Gastroesophageal sphincter (tissue), 4 donors: ENCODE data around the gene HSD11B1. TPM values are rescaled to one million over a fixed set of nuclear protein-coding genes. Genes with fewer than 3 reads are reported as not detected.

Source experiments
- ATAC-seq: fragments of 150-250 bp; one replicate; pipeline ENCODE4 v1.9.1; 2016; ENCODE audit warnings: mild to moderate bottlenecking, moderate library complexity
- H3K27ac ChIP-seq, 4 donors: fragments of 200-600 bp; sonication (generic) in 3 of 4; 1 replicate in 3 of 4; 2 replicates in 1 of 4; pipeline ENCODE4 v1.5.1; 2016 to 2019
- H3K27me3 ChIP-seq: fragments of 200-600 bp; sonication (generic); one replicate; pipeline ENCODE4 v1.5.1; 2019
- H3K36me3 ChIP-seq, 2 donors: fragments of 200-600 bp; sonication (generic); one replicate each; pipeline ENCODE4 v1.5.1; 2019; ENCODE audit warnings: control low read depth in 1 of 2
- H3K4me1 ChIP-seq, 3 donors: fragments of 200-600 bp; sonication (generic); 1 replicate in 2 of 3; 2 replicates in 1 of 3; pipeline ENCODE4 v1.5.1; 2016 to 2019; ENCODE audit warnings: control low read depth in 2 of 3
- H3K4me3 ChIP-seq, 2 donors: fragments of 200-600 bp; sonication (generic); one replicate each; pipeline ENCODE4 v1.5.1; 2019; ENCODE audit warnings: mild to moderate bottlenecking in 1 of 2, moderate library complexity in 1 of 2
- H3K9me3 ChIP-seq, 3 donors: fragments of 200-600 bp; sonication (generic); one replicate each; pipeline ENCODE4 v1.5.1; 2017 to 2019; ENCODE audit warnings: control low read depth in 2 of 3
- EP300 ChIP-seq: sonication (generic); formaldehyde crosslinking; IDR thresholded peaks from one replicate; pipeline ENCODE4 v1.6.1; 2017; ENCODE audit warnings: antibody characterized with exemption, mild to moderate bottlenecking
- POLR2A ChIP-seq, 2 donors: fragments of 450-650 bp; IDR thresholded peaks; one replicate each; pipeline ENCODE4 v1.6.1; 2017; ENCODE audit warnings: antibody characterized with exemption in 2 of 2, mild to moderate bottlenecking in 2 of 2, moderate library complexity in 1 of 2
- POLR2AphosphoS5 ChIP-seq: sonication (generic); formaldehyde crosslinking; IDR thresholded peaks from one replicate; pipeline ENCODE4 v1.6.1; 2017; ENCODE audit warnings: antibody characterized with exemption
- WGBS, 2 donors: methylation state at CpG; one replicate each; pipeline ENCODE4 v1.1.5; 2018; ENCODE audit warnings: low coverage in 1 of 2; 5-methylcytosine and 5-hydroxymethylcytosine counted together
- total RNA-seq, 4 donors: library from RNA; depleted of rRNA; stranded (reverse); fragments of >200 nt; gene quantifications; one replicate each; pipeline ENCODE4 v1.1.0, GENCODE V29; 2016
- TF ChIP-seq, protein P1 (sequence below), 4 experiments: fragments of 200-600 bp in 2 of 4; fragments of 450-650 bp in 2 of 4; sonication (generic) in 1 of 4; IDR thresholded peaks; one replicate each; pipeline ENCODE4 v1.5.1; 2017 to 2019; ENCODE audit warnings: antibody characterized with exemption in 4 of 4, mild to moderate bottlenecking in 2 of 4, moderate library complexity in 2 of 4

HSD11B1 gene
- total RNA-seq, 4 donors from 2014 or later, result 5.0 to 17.8 (median 8.9) TPM

DNA sequence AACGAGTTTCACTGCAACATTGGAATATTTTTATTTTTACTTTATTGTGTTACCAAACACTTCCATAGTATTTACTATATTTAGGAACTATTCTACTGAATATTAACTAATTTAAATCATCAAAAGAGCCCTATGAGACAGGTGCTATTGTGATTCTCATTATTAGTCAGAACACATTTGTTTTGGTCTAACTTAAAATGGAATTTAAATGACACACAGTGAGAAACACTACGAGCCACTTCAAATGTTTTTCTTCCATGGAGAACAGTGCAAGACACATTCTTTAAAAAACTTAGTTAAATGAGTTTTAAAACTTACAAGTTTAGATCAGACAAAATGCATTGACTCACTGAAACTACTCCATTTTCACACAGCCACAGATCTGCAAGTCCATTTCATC, 44.6 kb downstream of the HSD11B1 start:
- no peaks in the 10 kb centered on the region for H3K36me3 ChIP-seq
- WGBS, 2 donors, result 62 to 80% methylated on average over 2 of the region's 2 CpGs
- H3K4me1 ChIP-seq, result peaks cover 0 to 12% (median 0%) of the 10 kb centered on the region in 3 donors
- H3K27me3 ChIP-seq, result no peaks in the 10 kb centered on the region
- H3K4me3 ChIP-seq, result no peak overlapping the region
- no peak overlapping the region for H3K27ac ChIP-seq
- ATAC-seq, result no peak
- no peaks in the 10 kb centered on the region for H3K9me3 ChIP-seq
- TF ChIP-seq POLR2AphosphoS5 (no peak), POLR2A (IDR thresholded peaks at IDR 0.05) (no peak), EP300 (no peak)
- TF ChIP-seq, protein P1, sequence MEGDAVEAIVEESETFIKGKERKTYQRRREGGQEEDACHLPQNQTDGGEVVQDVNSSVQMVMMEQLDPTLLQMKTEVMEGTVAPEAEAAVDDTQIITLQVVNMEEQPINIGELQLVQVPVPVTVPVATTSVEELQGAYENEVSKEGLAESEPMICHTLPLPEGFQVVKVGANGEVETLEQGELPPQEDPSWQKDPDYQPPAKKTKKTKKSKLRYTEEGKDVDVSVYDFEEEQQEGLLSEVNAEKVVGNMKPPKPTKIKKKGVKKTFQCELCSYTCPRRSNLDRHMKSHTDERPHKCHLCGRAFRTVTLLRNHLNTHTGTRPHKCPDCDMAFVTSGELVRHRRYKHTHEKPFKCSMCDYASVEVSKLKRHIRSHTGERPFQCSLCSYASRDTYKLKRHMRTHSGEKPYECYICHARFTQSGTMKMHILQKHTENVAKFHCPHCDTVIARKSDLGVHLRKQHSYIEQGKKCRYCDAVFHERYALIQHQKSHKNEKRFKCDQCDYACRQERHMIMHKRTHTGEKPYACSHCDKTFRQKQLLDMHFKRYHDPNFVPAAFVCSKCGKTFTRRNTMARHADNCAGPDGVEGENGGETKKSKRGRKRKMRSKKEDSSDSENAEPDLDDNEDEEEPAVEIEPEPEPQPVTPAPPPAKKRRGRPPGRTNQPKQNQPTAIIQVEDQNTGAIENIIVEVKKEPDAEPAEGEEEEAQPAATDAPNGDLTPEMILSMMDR (IDR thresholded peaks at IDR 0.05), result no peak

DNA sequence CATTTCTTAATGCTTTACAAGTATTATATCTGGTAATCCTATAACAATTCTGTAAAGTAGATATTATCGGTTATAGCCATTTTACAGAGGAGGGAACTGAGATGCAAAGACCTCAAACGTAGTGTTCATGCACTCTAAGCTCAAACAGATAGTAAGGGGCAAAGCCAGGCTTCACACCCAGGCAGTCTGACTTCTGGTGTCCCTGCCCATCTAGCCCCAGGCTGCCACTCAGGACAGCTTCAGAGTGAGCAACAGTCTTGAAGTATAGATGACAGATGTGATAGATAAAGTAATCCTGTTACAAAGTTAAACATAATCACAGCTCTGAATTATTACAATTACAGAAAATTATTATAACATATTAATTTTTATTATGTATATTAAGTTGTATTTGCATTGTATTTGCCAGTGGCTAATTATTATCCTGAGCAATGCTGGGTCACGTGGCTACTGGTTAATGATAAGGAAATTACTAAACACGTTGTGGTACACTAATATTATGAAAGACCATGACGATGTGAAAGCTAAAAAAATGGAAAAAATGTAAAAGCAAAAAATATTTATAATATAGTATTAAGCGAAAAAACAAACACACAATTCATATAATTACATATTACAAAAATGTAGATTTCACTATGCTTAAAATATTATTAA, 45.2 kb downstream of the HSD11B1 start:
- Histone ChIP-seq H3K27ac (no peak overlapping the region), H3K4me3 (no peak overlapping the region), H3K9me3 (no peaks in the 10 kb centered on the region), H3K27me3 (no peaks in the 10 kb centered on the region), H3K36me3 (no peaks in the 10 kb centered on the region), H3K4me1 (peaks cover 0 to 12% (median 0%) of the 10 kb centered on the region in 3 donors)
- WGBS, 2 donors, result 70 to 75% methylated on average over 5 to 6 of the region's 6 CpGs
- no peak for TF ChIP-seq POLR2AphosphoS5
- no peak for TF ChIP-seq EP300
- TF ChIP-seq POLR2A (IDR thresholded peaks at IDR 0.05), result no peak
- TF ChIP-seq, protein P1 (IDR thresholded peaks at IDR 0.05), result no peak
- no peak for ATAC-seq

DNA sequence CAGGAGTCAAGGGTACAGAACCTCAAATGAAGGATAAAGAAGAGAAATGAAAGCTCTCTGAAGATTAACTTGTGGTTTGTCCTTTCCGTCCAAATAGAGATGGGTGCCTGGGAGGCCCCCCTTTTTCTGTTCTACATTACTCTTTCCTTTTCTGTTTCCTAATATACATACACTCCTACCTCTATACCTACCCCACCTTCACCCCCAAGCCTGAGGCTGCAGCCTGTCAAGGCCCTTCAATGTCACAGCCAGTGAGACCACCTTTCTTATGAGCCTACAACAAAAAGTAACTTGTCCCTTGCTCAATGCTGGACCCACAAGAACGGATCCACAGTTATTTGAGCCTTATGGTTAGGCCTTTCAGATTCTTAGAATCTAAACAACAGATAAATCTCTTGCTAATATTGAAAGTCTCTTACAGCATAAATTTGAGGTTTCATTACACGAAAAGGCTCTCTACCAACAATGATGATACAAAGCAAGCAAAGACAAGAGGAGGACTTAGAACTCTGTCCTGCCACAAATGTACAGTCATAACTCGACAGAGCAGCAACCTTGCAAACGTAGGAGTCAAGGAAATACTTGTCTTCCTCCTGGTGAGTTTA, 47.1 kb downstream of the HSD11B1 start:
- no peak overlapping the region for H3K27ac ChIP-seq
- TF ChIP-seq EP300 (no peak), POLR2A (IDR thresholded peaks at IDR 0.05) (no peak), POLR2AphosphoS5 (no peak)
- TF ChIP-seq, protein P1 (IDR thresholded peaks at IDR 0.05), result no peak
- no peak for ATAC-seq
- H3K4me1 ChIP-seq, result peaks cover 0 to 12% (median 0%) of the 10 kb centered on the region in 3 donors
- H3K27me3 ChIP-seq, result no peaks in the 10 kb centered on the region
- WGBS, 2 donors, result 67 to 91% methylated on average over 3 to 5 of the region's 5 CpGs
- H3K36me3 ChIP-seq, result no peaks in the 10 kb centered on the region
- H3K4me3 ChIP-seq, result no peak overlapping the region
- H3K9me3 ChIP-seq, result no peaks in the 10 kb centered on the region

DNA sequence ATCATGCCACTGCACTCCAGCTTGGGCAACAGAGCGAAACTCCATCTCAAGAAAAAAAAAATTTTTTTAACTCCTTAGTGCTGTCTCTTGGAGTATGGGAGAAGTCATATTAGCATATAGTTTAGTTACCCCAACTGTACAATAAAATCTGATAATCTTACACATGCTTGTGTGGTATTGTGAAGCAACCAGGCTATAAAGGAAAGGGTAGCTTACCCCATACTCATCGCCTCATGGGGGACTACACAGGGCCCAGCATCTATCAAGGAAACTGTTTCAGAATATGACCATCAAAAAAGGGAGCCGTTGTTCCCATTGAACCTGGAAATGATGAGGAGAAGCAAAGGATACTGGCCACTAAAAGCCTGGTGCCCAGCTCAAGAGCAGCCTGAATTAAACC, 48.2 kb downstream of the HSD11B1 start:
- no peaks in the 10 kb centered on the region for H3K27me3 ChIP-seq
- no peaks in the 10 kb centered on the region for H3K36me3 ChIP-seq
- no peak overlapping the region for H3K4me3 ChIP-seq
- WGBS, 2 donors, result 83 to 100% methylated on average over 1 to 3 of the region's 3 CpGs
- no peak overlapping the region for H3K27ac ChIP-seq
- no peak for ATAC-seq
- peaks cover 0 to 5% (median 0%) of the 10 kb centered on the region in 3 donors for H3K4me1 ChIP-seq
- no peaks in the 10 kb centered on the region for H3K9me3 ChIP-seq
- TF ChIP-seq EP300 (no peak), POLR2AphosphoS5 (no peak), POLR2A (IDR thresholded peaks at IDR 0.05) (no peak)
- TF ChIP-seq, protein P1 (IDR thresholded peaks at IDR 0.05), result no peak

DNA sequence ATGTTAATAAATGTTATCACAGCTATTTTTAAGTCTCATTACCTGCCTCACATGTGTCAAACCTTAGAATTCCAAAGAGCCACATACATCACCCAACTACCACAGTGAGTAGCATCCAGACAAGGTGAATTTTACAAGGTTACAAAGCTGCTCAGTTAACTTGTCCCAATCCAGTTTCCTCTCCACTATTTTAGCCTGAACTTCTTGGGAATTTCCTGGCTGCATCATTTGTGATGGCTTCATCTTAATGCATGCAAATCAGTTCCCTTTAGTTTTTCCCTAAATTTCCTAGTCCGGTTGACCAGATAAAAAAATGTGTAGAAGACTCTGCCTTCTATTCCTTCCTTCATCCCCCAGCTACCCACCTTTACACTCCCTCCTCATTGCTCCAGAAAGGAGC, 50.6 kb downstream of the HSD11B1 start:
- Histone ChIP-seq H3K4me1 (no peaks in the 10 kb centered on the region), H3K4me3 (no peak overlapping the region), H3K36me3 (no peaks in the 10 kb centered on the region), H3K27ac (no peak overlapping the region), H3K9me3 (no peaks in the 10 kb centered on the region), H3K27me3 (no peaks in the 10 kb centered on the region)
- TF ChIP-seq EP300 (no peak), POLR2A (IDR thresholded peaks at IDR 0.05) (no peak), POLR2AphosphoS5 (no peak)
- TF ChIP-seq, protein P1 (IDR thresholded peaks at IDR 0.05), result no peak
- ATAC-seq, result no peak
- WGBS, 2 donors, result 70 to 86% methylated on average over 1 of the region's 1 CpG
